ENCODE results near the gene ANKIB1. TPM values are rescaled to one million over a fixed set of nuclear protein-coding genes. Genes with fewer than 3 reads are reported as not detected.
"Not testable (repeated sequence)": the region's sequence is repeated elsewhere in the genome, so short reads cannot be mapped to it uniquely, and the experiment has no call there.

The ANKIB1 gene
- total RNA-seq, 3 donors from 2014 or later = 34.7 to 74.8 (median 40.9) TPM

DNA sequence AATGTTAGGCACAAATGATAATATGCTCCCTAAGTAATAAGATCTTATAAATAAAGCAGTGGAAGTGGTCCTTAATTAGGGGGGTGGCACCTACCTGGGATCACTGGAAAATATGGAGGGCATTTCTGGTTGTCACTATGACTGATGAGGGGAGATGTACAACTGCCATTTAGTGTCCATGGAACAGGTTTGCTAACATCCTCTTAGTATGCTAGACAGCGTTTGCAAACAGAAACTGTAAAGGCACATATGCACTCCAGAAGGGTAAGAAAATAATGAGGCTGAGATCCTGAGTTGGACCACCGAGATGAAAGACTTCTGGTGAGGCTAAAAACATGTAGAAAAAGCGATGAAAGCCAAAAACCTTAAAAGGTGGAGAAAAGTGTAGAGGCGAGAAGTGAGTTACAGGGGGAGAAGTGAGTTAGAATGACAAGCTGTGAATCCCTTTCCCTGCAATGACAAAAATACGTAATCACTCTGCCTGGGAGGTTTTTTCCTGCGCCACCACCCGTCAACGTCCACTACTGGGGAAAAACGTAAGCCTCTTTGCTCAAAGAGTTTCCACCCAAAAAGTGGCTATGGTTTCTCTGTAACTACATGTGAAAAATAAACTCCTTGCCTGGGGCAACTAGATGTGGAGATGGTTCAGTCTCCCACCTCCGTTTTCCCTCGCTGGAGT lies 827 bp upstream of the ANKIB1 start:
- TF ChIP-seq, protein P1, sequence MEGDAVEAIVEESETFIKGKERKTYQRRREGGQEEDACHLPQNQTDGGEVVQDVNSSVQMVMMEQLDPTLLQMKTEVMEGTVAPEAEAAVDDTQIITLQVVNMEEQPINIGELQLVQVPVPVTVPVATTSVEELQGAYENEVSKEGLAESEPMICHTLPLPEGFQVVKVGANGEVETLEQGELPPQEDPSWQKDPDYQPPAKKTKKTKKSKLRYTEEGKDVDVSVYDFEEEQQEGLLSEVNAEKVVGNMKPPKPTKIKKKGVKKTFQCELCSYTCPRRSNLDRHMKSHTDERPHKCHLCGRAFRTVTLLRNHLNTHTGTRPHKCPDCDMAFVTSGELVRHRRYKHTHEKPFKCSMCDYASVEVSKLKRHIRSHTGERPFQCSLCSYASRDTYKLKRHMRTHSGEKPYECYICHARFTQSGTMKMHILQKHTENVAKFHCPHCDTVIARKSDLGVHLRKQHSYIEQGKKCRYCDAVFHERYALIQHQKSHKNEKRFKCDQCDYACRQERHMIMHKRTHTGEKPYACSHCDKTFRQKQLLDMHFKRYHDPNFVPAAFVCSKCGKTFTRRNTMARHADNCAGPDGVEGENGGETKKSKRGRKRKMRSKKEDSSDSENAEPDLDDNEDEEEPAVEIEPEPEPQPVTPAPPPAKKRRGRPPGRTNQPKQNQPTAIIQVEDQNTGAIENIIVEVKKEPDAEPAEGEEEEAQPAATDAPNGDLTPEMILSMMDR (IDR thresholded peaks at IDR 0.05) = no peak
- Histone ChIP-seq H3K4me3 (peak overlapping the region; percentile 65), H3K9me3 (no peaks in the 10 kb centered on the region), H3K36me3 (ENCODE audit: low read depth) (no peaks in the 10 kb centered on the region), H3K4me1 (ENCODE audit: low read depth) (peaks cover 17% of the 10 kb centered on the region)
- intact Hi-C loops (cut with DNase I, micrococcal nuclease) = no loop called here
- DNase-seq (no peak), ATAC-seq (peak; percentile 16)

DNA sequence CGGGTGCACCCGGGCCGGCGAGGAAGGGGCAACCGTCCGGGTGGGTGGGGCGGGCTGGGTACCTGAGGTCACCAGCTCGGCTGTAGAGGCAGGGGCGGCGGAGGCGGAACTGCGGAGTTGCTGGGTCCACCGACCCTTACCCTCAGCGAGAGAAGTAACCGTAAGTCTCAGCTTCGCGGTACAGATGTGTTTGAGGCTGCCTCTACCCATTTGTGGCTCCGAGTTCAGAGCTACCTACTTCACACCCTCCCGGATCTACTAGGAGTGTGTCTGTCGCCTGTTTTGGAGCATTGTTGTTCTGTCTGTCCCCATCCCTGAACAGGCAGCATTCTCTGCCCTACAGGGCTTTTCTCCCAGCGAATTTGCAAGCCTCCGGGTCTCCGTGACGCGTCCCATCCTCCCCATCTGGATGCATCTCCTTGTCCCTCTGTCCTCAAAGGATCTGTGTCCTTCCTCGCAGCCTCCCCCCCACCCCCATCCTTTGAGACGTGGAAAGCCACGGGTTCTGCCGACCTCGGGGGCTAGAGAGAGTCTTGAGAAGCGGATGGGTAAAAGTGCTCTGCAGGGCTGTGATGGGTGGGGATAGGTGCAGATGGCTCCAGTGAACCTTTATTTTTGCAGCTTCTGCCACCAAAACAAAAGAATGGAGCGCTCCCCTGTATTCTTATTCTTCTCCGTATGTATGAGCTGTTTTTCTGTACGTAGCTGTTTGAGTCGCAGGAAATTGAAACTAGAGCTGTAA lies 757 bp downstream of the ANKIB1 start:
- TF ChIP-seq, protein P1 (IDR thresholded peaks at IDR 0.05) = no peak
- no peaks in the 10 kb centered on the region for H3K9me3 ChIP-seq
- ATAC-seq (peak; percentile 58), DNase-seq (peak; percentile 33 to 52 (median 46))
- intact Hi-C loops (cut with DNase I, micrococcal nuclease) = no loop called here
- peak overlapping the region; percentile 65 for H3K4me3 ChIP-seq
- H3K4me1 ChIP-seq (ENCODE audit: low read depth) = peaks cover 17% of the 10 kb centered on the region
- H3K36me3 ChIP-seq (ENCODE audit: low read depth) = no peaks in the 10 kb centered on the region

DNA sequence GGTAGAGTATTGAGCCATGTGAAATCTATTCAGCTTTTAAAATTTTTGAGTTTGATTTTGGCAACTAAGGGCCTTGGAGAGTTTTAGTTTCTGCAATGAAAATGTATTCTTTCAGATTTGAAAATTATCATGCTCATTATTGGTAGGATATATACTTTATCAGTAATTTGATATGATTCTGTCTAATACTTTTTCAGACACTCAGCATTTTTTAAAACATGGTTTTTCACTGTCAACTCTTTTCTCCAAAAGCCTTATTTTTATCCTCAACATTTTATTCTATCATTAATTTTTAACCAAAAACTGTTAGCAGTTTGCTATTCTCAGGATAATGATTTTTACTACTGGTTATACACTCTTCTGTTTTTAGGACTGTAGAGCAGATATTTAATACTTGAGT lies 4.8 kb downstream of the ANKIB1 start:
- intact Hi-C loops (cut with DNase I, micrococcal nuclease) = no loop called here
- DNase-seq (no peak), ATAC-seq (no peak)
- Histone ChIP-seq H3K36me3 (ENCODE audit: low read depth) (no peaks in the 10 kb centered on the region), H3K4me1 (ENCODE audit: low read depth) (peaks cover 9% of the 10 kb centered on the region), H3K9me3 (no peaks in the 10 kb centered on the region), H3K4me3 (no peak overlapping the region)
- TF ChIP-seq, protein P1 (IDR thresholded peaks at IDR 0.05) = no peak

DNA sequence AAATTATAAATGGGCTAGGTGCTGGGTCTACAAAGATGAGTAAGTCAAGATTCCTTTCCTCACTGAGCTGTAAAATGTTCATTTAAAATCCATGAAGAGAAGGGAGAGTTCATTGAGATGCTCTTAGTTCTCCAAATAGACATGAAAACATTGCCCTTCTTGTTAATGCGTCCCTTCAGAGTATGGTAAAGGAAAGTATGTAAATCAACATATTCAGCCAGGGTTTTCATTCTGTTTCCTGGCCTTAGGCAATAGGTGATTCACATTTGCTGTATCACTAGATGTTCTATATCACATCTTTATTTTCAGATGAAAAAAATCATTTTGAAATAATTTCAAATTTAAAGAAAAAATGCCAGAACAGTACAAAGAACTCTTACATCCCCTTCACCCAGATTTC lies 5.4 kb downstream of the ANKIB1 start:
- TF ChIP-seq, protein P1 (IDR thresholded peaks at IDR 0.05) = no peak
- DNase-seq = no peak
- intact Hi-C loops (cut with DNase I, micrococcal nuclease) = no loop called here
- Histone ChIP-seq H3K9me3 (no peaks in the 10 kb centered on the region), H3K4me1 (ENCODE audit: low read depth) (peaks cover 9% of the 10 kb centered on the region), H3K4me3 (no peak overlapping the region), H3K36me3 (ENCODE audit: low read depth) (no peaks in the 10 kb centered on the region)
- no peak for ATAC-seq

DNA sequence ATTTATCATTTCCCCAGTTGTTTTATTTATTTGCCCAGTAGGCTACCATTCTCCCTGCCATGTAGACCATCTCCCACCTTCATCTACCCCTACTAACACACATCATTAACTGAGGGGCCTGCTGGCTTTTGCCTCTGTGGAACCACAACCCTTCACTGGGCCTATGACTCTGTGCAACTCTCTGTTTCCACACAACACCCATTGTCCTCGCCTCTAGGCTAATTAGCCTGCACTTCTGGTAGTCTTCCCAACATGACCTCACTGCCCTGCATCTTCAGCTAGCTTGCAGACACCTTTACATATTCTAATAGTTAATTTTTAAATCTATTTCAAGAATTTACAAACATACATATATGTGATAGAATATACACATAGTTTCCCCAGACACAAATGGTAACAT lies 7.5 kb downstream of the ANKIB1 start:
- no peak for ATAC-seq
- TF ChIP-seq, protein P1 (IDR thresholded peaks at IDR 0.05) = no peak
- intact Hi-C loops (cut with DNase I, micrococcal nuclease) = no loop called here

DNA sequence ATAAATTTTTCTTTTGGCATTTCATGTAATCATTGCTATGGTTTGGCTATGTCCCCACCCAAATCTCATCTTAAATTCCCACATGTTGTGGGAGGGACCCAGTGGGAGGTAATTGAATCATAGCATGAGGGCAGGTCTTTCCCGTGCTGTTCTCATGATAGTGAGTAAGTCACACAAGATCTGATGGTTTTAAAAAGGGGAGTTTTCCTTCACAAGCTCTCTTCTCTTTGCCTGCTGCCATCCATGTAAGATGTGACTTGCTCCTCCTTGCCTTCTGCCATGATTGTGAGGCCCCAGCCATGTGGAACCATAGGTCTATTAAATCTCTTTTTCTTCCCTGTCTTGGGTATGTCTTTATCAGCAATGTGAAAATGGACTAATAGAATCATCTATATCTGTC lies 9.0 kb downstream of the ANKIB1 start:
- intact Hi-C loops (cut with DNase I, micrococcal nuclease) = not testable (repeated sequence)

More for the DNA sequence above, 7.5 kb downstream of the ANKIB1 start:
- DNase-seq = no peak
- Histone ChIP-seq H3K4me1 (ENCODE audit: low read depth) (no peaks in the 10 kb centered on the region), H3K9me3 (no peaks in the 10 kb centered on the region), H3K4me3 (no peak overlapping the region), H3K36me3 (ENCODE audit: low read depth) (no peaks in the 10 kb centered on the region)

More for the DNA sequence above, 9.0 kb downstream of the ANKIB1 start:
- not testable (repeated sequence) for H3K9me3 ChIP-seq; DNase-seq; ATAC-seq; H3K4me3 ChIP-seq; H3K4me1 ChIP-seq (ENCODE audit: low read depth); H3K36me3 ChIP-seq (ENCODE audit: low read depth)
